Heart left ventricle (tissue), 16 donors: Measurements from ENCODE around the gene PLEKHG3. TPM values are rescaled to one million over a fixed set of nuclear protein-coding genes. Genes with fewer than 3 reads are reported as not detected.

Experiments used
- ATAC-seq, 4 donors: fragments of 200-7000 bp; cut with Tn5 transposase; one replicate each; pipeline ENCODE4 v1.9.1; 2020 to 2022; ENCODE audit warnings: moderate library complexity in 4 of 4, mild to moderate bottlenecking in 3 of 4, moderate number of reproducible peaks in 1 of 4
- DNase-seq, 5 donors: peaks; one replicate each; pipeline ENCODE4 v3.0.0-alpha.2; 2020
- H3K27ac ChIP-seq, 12 donors: fragments of 200-600 bp; sonication (generic) in 4 of 12; one replicate each; pipeline versions ENCODE4 v1.5.0 to v1.8.0; 2016 to 2022; ENCODE audit warnings: mild to moderate bottlenecking in 2 of 12
- H3K27me3 ChIP-seq, 9 donors: fragments of 200-600 bp; sonication (generic) in 2 of 9; one replicate each; pipeline versions ENCODE4 v1.5.1 to v1.8.0; 2016 to 2022; ENCODE audit warnings: mild to moderate bottlenecking in 3 of 9
- H3K36me3 ChIP-seq, 9 donors: fragments of 200-600 bp; sonication (generic) in 2 of 9; one replicate each; pipeline versions ENCODE4 v1.5.0 to v1.8.0; 2018 to 2022; ENCODE audit warnings: mild to moderate bottlenecking in 2 of 9
- H3K4me1 ChIP-seq, 12 donors: fragments of 200-600 bp; sonication (generic) in 4 of 12; one replicate each; pipeline versions ENCODE4 v1.5.0 to v1.8.0; 2016 to 2022; ENCODE audit warnings: mild to moderate bottlenecking in 3 of 12
- H3K4me3 ChIP-seq, 12 donors: fragments of 200-600 bp; sonication (generic) in 4 of 12; one replicate each; pipeline versions ENCODE4 v1.5.0 to v1.8.0; 2017 to 2022; ENCODE audit warnings: mild to moderate bottlenecking in 9 of 12, moderate library complexity in 4 of 12
- H3K9me3 ChIP-seq, 12 donors: fragments of 200-600 bp; sonication (generic) in 4 of 12; one replicate each; pipeline versions ENCODE4 v1.5.0 to v1.8.0; 2016 to 2022; ENCODE audit warnings: mild to moderate bottlenecking in 1 of 12
- POLR2A ChIP-seq, 2 donors: fragments of 450-650 bp; IDR thresholded peaks; one replicate each; pipeline ENCODE4 v1.6.1; 2017; ENCODE audit warnings: antibody characterized with exemption in 2 of 2, mild to moderate bottlenecking in 2 of 2, moderate library complexity in 2 of 2
- whole genome bisulfite sequencing, 4 donors: extraction: QIAGEN DNeasy Blood & Tissue Kit in 2 of 4; methylation state at CpG; one replicate each; pipeline versions ENCODE4 v1.1.5 to v1.1.7; 2013 to 2018; 5-methylcytosine and 5-hydroxymethylcytosine counted together
- intact Hi-C, 10 donors: fragments of 100-400 bp; cut with DNase I; formaldehyde crosslinking; loops; one replicate each; pipeline versions ENCODE4 v1.11.1 to v1.14.2; 2022
- polyA plus RNA-seq, 2 donors: library from polyadenylated mRNA; stranded (reverse); fragments of 200-250 nt; gene quantifications; one replicate each; pipeline ENCODE4 v1.2.3, GENCODE V29; 2013
- total RNA-seq, 9 donors: library from RNA; depleted of rRNA in 2 of 9; stranded (reverse); fragments of >200 nt in 2 of 9; fragmentation: NEBNext Ultra II Directional in 3 of 9; extraction: Animal tissue kit (Norgen Biotek cat#: 25700) in 3 of 9; gene quantifications; one replicate each; pipeline versions ENCODE4 v1.1.0 to v1.2.4, GENCODE V29; 2016 to 2023
- TF ChIP-seq, protein P1 (sequence below), 12 donors: fragments of 200-600 bp; sonication (generic) in 4 of 12; IDR thresholded peaks; one replicate each; pipeline versions ENCODE4 v1.5.0 to v1.8.0; 2018 to 2022; ENCODE audit warnings: antibody characterized with exemption in 12 of 12, mild to moderate bottlenecking in 5 of 12
- donor health status: ischemic (EF 13 %, LVEDD 7.1; RV severe dilation, severe dysfunction).
- donor health status: healthy with polysubstance abuse.
- donor health status: DM: no; HTN: yes; CAD: no.
- donor health status: DM: no; HTN: no; CAD: no.
- donor health status: ischemic (EF 25% LVEDD 6.9; RV normal size, moderate dysfunction).
- donor health status: ischemic (EF 25% LVEDD 5.7; RV mildly dilated, moderate dysfunction).
- donor health status: healthy.
- donor health status: DM: yes; HTN: yes; CAD: no.
- donor health status: ischemic (EF 35%, LVEDD 5.7; RV mildly dilated, moderate dysfunction).
- donor health status: nonischemic (EF 11% LVEDD 7.7; RV severe dilation, severe dysfunction).
- donor health status: DM: yes; HTN: yes; CAD: no.
- donor health status: PGD.
- donor health status: ischemic (EF 29% LVEDD 5.4; RV normal size, mild dysfunction).
- donor health status: nonischemic (EF 23%, LVEDD 6.1; RV moderate dilation, normal function).

The PLEKHG3 gene
- total and polyA plus RNA-seq, 11 donors: 7.0 to 34.3 (median 17.8) TPM

DNA sequence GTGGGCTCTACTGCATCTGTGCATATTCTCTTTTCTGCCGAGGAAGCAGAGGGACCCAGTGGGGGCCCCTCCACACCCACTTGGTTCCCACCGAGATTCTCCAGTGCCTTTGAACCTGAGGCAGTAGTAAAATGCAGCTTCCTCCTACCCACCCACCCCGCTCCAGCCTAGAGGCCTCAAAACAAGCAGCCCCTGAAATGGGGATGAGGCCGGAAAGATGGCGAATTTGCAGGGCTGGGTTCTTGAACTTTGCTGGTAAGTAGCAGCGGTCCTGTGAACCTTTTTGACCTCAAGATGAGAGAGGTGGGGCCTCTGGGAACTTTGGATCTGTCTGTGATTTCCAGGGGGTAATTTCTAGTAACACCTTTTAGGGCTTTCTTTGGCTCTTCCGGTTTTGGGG, 15.4 kb downstream of the PLEKHG3 start:
- no peak overlapping the region for H3K4me3 ChIP-seq
- peaks cover 0 to 6% (median 0%) of the 10 kb centered on the region in 9 donors for H3K36me3 ChIP-seq
- no peak for DNase-seq
- 79 to 91% (median 89%) methylated on average over 7 of the region's 7 CpGs for WGBS, 4 donors
- peaks cover 0 to 1% (median 0%) of the 10 kb centered on the region in 12 donors for H3K9me3 ChIP-seq
- no peak for TF ChIP-seq POLR2A (IDR thresholded peaks at IDR 0.05)
- TF ChIP-seq, protein P1, sequence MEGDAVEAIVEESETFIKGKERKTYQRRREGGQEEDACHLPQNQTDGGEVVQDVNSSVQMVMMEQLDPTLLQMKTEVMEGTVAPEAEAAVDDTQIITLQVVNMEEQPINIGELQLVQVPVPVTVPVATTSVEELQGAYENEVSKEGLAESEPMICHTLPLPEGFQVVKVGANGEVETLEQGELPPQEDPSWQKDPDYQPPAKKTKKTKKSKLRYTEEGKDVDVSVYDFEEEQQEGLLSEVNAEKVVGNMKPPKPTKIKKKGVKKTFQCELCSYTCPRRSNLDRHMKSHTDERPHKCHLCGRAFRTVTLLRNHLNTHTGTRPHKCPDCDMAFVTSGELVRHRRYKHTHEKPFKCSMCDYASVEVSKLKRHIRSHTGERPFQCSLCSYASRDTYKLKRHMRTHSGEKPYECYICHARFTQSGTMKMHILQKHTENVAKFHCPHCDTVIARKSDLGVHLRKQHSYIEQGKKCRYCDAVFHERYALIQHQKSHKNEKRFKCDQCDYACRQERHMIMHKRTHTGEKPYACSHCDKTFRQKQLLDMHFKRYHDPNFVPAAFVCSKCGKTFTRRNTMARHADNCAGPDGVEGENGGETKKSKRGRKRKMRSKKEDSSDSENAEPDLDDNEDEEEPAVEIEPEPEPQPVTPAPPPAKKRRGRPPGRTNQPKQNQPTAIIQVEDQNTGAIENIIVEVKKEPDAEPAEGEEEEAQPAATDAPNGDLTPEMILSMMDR (IDR thresholded peaks at IDR 0.05): no peak
- no peak for ATAC-seq
- intact Hi-C loops: loop anchor here in 2 of 10 donors (5.0 kb wide), 2 partner anchors 38 to 47 kb away; no protein-coding TSS in a partner anchor
- no peaks in the 10 kb centered on the region for H3K27me3 ChIP-seq
- H3K4me1 ChIP-seq: peaks cover 6 to 97% (median 59%) of the 10 kb centered on the region in 12 donors
- H3K27ac ChIP-seq: peak overlapping the region in 3 of 12 donors; percentile 17 to 84 (median 20)

DNA sequence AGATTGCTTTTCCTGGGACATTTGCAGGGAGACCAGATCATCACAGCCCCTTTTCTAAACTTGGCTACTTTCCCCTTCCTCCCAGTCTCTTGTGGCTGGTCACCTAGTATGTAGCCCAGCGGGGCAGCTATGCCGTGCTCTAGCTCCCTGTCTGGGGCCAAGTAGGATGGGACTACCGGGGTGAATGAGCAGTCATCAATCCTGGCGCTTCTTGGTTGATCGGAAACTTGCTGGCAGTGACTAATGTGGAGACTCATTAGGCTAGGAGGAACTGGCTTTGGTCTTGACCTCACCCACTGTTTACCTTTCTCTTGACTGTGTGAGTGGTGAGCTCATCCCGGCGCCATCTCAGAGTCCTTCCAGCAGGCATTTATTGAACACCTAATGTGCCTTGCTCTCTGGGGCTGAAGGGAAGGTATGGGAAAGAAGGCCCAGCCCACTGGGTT, 15.9 kb downstream of the PLEKHG3 start:
- no peak for ATAC-seq
- Histone ChIP-seq H3K36me3 (peaks cover 0 to 6% (median 0%) of the 10 kb centered on the region in 9 donors), H3K9me3 (no peaks in the 10 kb centered on the region), H3K4me3 (no peak overlapping the region), H3K27ac (peak overlapping the region in 4 of 12 donors; percentile 20 to 84 (median 75)), H3K4me1 (peaks cover 6 to 95% (median 64%) of the 10 kb centered on the region in 12 donors), H3K27me3 (no peaks in the 10 kb centered on the region)
- intact Hi-C loops: no loop called here
- TF ChIP-seq, protein P1 (IDR thresholded peaks at IDR 0.05): no peak
- TF ChIP-seq POLR2A (IDR thresholded peaks at IDR 0.05): no peak
- WGBS, 4 donors: 80 to 91% (median 84%) methylated on average over 7 of the region's 7 CpGs
- DNase-seq: peak in 1 of 5 donors; percentile 25

DNA sequence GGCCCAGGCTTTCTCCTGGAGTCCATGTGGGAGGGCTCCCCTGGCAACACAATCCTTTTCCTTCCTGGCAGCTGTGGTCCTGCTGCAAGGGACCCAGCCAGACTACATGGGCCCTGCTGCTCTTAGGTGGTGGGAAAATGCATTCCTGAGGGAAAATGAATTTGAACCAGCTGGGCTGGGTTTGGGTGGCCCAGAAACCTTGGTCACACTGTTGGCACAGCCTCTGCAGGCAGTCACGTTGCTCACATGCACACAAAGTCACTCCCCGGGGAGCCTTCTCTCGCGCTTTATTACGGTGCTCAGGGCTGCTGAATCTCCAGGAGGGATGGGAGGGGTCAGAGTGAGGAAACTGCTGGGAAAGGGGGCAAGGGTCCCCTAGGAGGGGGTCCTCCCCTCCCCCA, 17.2 kb downstream of the PLEKHG3 start:
- TF ChIP-seq, protein P1 (IDR thresholded peaks at IDR 0.05): no peak
- H3K4me3 ChIP-seq: peak overlapping the region in 2 of 12 donors; percentile 4 to 30
- DNase-seq: peak in 4 of 5 donors; percentile 49 to 85 (median 54)
- WGBS, 4 donors: 3 to 28% (median 16%) methylated on average over 4 to 5 of the region's 5 CpGs
- intact Hi-C loops: no loop called here
- no peaks in the 10 kb centered on the region for H3K27me3 ChIP-seq
- peak overlapping the region in 11 of 12 donors; percentile 20 to 84 (median 67) for H3K27ac ChIP-seq
- no peaks in the 10 kb centered on the region for H3K9me3 ChIP-seq
- H3K36me3 ChIP-seq: peaks cover 0 to 6% (median 0%) of the 10 kb centered on the region in 9 donors
- peak in 3 of 4 donors; percentile 48 to 68 (median 50) for ATAC-seq
- peaks cover 6 to 98% (median 69%) of the 10 kb centered on the region in 12 donors for H3K4me1 ChIP-seq

DNA sequence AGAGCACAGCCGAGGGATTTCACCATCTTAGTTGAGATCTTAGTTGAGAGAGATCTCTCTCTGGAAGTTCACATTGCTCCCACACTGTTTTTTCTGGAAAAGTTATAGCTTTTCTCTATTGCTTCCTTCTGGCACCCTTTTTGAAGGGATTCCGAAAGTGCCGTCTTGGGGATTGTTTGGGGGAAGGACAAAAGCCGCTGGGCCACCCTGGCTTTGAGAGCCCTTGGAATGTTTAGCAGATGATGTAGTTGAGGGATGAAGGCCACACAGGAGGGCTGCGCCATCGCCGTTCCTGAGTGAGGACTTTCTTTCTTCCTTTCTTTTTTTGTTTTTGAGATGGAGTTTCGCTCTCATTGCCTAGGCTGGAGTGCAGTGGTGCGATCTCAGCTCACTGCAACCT, 17.7 kb downstream of the PLEKHG3 start:
- intact Hi-C loops: no loop called here
- Histone ChIP-seq H3K27me3 (no peaks in the 10 kb centered on the region), H3K9me3 (no peaks in the 10 kb centered on the region), H3K27ac (peak overlapping the region in 11 of 12 donors; percentile 20 to 84 (median 67)), H3K4me3 (peak overlapping the region in 1 of 12 donors; percentile 4), H3K36me3 (peaks cover 0 to 6% (median 0%) of the 10 kb centered on the region in 9 donors), H3K4me1 (peaks cover 6 to 98% (median 66%) of the 10 kb centered on the region in 12 donors)
- no peak for TF ChIP-seq POLR2A (IDR thresholded peaks at IDR 0.05)
- TF ChIP-seq, protein P1 (IDR thresholded peaks at IDR 0.05): no peak
- ATAC-seq (no peak), DNase-seq (no peak)
- 69 to 86% (median 78%) methylated on average over 9 of the region's 9 CpGs for WGBS, 4 donors
